ENCODE measurements around the gene CTSD.

GRCh38 chr11:1810761-1811160 is 47.0 kb upstream of the CTSD start:
- TF ChIP-seq POLR2A (IDR thresholded peaks at IDR 0.05; ENCODE audit: low read length) (no peak), GATA1 (IDR thresholded peaks at IDR 0.05; ENCODE audit: low read depth, low read length) (no peak)
